NCI-H82 (cell line): ENCODE results near the gene SLC9A9.

ENCODE experiments used
- DNase-seq: peaks from one replicate; lab custom pipeline; 2025; lab: John Stamatoyannopoulos, UW

The SLC9A9 gene

DNA sequence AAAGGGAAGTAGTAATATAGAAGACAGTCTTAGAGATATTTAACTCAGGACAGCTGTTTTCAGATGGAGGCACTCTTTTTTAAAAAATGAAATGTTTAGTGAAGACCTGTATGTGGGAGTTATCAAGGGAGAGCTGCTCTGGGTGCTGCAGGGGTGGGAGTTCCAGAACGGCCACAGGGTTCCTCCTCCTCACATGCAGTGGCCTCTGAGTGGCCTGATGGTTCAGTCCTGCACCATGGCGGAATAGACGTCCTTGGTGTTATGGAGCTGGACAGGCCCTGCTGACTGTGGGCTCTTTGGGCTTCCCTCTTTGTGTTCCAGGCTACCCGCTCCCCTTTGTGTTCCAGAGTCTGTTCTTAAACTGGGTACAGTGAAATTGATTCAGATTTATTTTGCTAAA, 602.6 kb downstream of the SLC9A9 start:
- DNase-seq, result no peak

- DNase-seq, result no peak
These were observed 603.7 kb downstream of the SLC9A9 start for GRCh38 chr3:143244516-143245063.

DNA sequence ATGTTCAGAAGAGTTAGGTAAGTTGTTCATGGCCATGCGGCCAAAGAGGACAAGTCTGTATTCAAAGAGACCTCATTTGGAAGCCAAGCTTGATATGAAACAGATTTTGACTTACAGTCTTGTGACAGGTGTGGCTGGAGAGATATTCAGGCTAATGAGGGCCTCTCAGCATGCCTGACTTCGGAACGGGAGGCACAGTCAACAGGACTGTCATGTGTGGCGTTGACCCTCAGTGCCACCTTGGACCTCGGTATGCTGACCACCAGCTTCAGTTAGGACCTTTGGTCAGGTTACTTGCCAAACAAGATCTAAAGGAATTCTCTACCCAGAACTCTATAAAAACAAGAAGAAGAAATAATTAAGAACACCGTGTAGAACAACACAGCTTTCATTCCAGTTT, 604.6 kb downstream of the SLC9A9 start:
- no peak for DNase-seq

DNA sequence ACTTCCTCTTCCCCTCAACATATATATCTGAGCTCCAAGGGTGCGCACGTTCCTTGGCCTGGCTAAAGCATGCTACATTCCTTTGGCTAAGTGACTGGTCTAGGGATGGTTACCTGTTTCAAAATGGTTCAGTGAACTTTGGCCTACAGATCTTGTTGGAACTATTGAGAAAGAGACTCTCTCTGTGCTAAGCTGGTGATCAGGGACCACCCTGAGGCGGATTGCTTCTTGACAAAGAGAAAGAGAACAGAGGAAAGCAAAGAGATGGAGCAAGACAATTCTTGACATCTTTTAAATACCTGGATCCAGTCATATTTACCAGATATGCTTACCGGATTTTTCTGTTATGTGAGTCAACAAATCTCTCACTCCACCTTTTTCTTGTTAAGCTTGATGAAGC, 605.6 kb downstream of the SLC9A9 start:
- no peak for DNase-seq

GRCh38 chr3:143242101-143242500, 606.2 kb downstream of the SLC9A9 start:
- no peak for DNase-seq

GRCh38 chr3:143241481-143241951, 606.8 kb downstream of the SLC9A9 start:
- no peak for DNase-seq

DNA sequence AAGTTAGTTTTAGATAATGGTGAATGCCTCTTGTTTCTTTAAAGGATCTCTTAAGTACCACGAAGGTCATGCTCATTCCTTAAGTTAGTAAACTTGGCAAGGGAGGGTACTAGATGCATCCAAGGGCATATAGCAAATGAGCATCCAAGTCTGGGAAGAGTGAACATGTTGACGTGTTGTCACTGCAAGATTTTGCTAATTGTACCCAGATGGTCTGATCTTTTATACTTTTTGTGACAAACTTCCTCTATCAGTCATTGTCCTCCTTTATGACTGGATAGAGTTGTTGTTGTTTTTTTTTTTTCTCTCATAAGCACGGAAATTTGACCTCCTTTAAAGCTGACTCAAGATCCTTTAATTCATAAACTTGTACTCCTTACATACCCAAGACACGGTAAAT, 607.4 kb downstream of the SLC9A9 start:
- DNase-seq, result no peak

DNA sequence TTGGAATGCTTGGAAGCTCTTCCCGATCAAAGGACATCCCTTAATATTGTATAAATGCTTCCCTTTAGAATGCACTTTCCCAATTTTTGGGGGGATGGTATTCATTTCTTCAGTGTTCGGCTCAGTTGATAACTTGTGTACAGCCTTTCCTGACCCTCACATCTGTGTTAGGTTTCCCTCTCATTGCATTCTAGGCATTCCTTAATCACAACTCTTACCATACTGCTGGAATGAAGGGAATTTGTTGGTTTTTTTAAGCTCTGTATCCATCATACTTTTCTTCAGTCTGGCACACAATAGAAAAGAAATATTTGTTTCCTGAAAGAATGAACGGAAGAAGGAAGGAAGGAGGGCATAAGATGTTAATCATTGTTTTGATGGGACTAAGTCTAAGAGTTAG, 609.2 kb downstream of the SLC9A9 start:
- DNase-seq, result no peak

DNA sequence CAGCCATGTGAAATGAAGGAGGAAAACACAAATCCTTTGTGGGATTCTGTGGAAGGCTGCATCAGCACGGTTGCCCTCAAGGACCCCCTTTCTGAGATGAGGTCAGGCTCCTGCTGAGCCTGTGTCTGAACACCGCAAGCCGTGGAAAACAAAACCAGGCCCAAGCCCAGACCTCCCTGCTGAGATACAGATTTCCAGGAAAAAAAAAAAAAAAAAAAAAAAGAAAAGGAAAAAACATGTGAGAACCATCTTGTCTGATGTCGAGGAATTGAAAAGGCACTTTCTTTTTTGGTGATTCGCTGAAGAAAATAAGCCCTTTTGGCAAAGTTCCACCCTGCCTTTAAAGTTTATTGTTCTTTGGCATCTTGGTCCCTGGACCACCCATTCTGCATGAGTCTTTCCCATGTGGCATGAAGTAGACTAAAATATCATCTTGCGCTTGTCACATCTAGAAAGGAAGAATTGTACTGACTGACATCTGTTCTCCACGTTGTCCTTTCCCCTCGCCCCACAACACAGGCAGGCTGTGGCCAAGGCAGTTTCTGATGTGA, 611.1 kb downstream of the SLC9A9 start:
- no peak for DNase-seq

DNA sequence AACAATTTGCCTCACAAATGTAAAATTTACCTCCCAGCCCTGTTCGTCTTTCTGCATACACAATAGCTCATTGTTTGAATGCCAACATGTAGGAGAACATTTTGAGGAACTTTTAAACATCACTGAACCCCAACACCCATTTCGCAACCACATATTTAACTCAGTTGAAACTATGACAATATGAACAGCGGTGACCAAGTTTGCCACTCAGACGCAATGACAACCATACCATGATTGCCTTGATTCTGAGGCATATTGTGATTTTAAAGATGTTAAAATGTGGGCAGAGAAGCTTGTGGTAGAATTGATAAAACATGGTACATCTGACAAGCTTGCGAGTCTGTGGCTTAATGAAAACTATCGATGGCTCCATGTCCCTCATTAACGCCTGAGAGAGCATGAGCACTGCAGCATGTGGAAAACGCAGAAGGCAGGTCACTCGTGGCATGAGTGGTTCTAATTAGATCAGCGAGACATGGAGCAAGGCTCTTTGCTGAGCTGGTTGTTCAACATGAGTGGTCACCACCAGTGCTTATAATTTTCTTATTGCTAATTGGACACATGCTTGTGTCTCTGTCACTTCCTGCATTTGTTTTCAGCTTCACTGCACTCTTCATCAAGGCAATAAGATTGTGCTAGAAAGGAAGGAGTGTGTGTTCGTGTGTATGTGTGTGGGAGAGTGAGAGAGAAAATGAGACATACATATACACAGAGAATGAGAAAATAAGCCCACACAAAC, 611.9 kb downstream of the SLC9A9 start:
- no peak for DNase-seq

DNA sequence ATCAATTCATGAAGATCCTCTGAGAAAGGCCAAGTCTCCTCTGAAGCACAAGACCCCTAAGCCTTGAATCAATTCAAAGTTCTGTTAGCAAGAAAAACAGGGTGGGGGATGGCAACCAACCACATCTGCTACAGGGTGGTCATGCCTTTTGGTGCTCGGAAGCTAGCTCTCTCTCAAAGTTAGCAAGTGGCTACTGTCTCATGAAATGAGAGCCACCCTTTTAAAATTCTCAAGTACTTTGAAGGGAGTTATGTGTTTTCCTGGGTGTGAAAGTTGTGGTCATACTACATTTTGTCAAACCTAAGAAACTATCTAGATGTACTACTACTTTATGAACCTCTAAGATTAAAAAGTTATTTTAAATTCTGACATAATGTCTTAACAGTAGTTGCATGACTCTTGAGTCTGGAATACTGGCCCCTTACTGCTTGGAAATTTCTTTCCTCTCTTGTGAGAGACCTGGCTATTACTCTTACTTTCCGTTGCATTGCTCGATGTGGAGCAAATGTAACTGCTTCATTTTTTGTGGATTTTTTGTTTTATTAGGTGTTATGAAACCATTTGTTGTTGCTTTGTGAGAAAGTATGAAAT, 612.6 kb downstream of the SLC9A9 start:
- DNase-seq, result no peak

- no peak for DNase-seq
These were observed 613.7 kb downstream of the SLC9A9 start for GRCh38 chr3:143234526-143234925.

DNA sequence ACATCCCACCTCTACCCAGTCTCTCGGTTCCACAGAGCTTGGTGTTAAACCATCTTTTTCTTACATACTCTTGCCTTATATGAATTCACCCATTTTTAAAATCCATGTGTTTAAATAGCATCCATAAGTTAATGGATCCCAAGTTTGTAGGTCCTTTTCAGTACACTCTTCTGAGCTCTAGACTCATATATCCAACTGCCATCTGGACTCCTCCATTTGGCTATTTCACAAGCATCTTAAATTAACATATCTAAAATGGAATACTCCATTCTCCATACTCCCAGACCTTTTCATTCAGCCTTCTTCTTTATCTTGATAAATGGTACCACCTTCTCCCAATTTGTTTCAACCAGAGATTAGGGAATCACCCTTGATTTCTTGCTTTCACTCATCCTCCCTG, 615.3 kb downstream of the SLC9A9 start:
- DNase-seq, result no peak

DNA sequence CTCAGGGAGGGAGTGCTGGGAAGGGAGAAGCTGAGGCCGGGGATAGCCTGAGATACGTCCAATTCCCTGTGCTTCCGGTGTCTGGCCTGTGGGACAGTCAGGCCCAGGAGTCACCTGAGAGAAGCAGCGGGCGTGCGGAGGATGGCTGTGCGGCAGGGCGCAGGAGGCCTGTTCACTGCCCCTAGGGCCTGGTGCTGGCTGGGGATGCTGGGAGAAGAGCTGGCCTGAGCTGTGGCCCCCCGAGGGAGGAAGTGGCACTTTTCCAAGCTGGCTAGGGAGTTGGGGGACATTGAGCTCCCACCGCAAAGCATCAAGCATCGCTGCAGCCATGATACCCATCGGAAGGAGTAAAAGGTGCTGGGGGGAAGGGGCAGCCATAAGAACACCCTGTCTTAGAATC, 619.9 kb downstream of the SLC9A9 start:
- DNase-seq, result no peak

- DNase-seq, result no peak
These were observed 621.5 kb downstream of the SLC9A9 start for GRCh38 chr3:143226678-143227291.

DNA sequence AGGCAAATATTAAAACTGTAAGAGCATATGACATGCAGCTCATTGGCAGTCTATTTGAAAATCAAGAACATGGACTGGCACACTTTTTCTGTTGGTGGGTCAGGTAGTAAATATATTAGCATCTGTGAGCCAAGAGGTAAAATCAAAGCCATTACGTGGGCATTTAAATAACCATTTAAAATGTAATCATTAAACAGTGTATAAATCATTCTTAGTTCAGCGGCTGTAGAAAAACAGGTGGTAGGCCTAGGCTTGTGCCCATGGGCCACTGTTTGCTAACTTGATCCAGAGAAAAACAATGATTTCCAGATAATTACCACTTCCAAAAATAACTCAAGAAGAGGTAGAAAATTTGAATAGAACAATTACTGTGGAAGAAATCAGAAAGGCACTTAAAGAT, 623.6 kb downstream of the SLC9A9 start:
- no peak for DNase-seq

DNA sequence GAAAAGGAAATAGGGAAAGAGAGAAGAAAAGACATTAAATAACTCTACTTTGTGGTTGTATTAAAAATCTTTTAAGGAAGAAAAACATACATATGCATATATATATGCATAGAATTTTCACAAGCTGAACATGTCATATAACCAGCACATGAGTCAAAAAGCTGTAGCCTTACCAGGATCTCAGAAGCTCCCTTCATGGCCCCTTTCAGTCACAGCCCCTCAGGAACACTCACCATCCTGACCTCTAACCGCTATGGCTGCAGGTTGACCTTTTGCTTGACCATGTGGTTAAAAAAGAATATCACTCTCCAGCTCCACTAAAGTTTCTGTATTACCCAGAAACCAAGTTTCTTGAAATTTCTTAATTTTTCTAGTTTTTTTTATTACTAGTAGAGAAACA, 625.3 kb downstream of the SLC9A9 start:
- no peak for DNase-seq

DNA sequence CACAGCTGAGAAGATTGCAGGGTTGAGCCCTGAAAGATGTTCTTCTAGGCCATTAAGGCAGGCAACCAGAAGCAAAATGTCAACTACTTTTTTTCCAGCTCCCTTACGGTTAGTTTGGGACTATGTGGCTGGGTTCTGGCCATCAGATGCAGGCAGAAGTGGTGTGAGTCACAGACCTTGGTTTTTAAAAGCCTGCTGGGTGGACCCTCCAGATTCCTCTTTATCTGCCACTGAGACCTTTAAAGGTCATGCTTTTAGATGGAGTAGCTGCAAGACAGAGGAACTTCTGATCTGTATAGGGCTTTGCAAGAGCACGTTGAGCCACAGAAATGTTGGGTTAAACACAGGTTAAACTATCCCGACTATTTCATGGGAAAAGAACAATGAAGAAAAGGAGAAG, 625.8 kb downstream of the SLC9A9 start:
- DNase-seq, result no peak

- no peak for DNase-seq
These were observed 626.8 kb downstream of the SLC9A9 start for GRCh38 chr3:143221446-143221845.

GRCh38 chr3:143220741-143221140, 627.5 kb downstream of the SLC9A9 start:
- DNase-seq, result no peak

GRCh38 chr3:143218166-143218835, 630.0 kb downstream of the SLC9A9 start:
- no peak for DNase-seq

GRCh38 chr3:143217283-143217682, 631.0 kb downstream of the SLC9A9 start:
- DNase-seq, result no peak
